Pericardium fibroblast (primary cell): ENCODE measurements around the gene CTSL. TPM values are rescaled to one million over a fixed set of nuclear protein-coding genes. Genes with fewer than 3 reads are reported as not detected.

Experiments
- total RNA-seq: library from RNA; depleted of rRNA; stranded (reverse); fragments of >200 nt; gene quantifications from 2 replicates; pipeline ENCODE4 v1.2.3, GENCODE V29; 2015

The CTSL gene
- 194 and 329 TPM in 2 replicates for total RNA-seq

GRCh38 chr9:87725900-87726709, at the start of gene CTSL:
TSS of gene CTSL (plus strand) at chr9:87726119. CDS start at chr9:87727604, 1,485 bp downstream.

Other genes with a start within 250 kb of the CTSL start
- 16.5 and 49.4 TPM in 2 replicates for gene DAPK1, start 228.3 kb upstream of the CTSL start, total RNA-seq
- gene SPATA31E1, start 156.8 kb downstream of the CTSL start, total RNA-seq: not detected in 2 replicates
- not detected in 2 replicates for gene SPATA31C1, start 191.8 kb downstream of the CTSL start, total RNA-seq
- gene CDK20, start 248.4 kb downstream of the CTSL start, total RNA-seq: 3.4 and 8.3 TPM in 2 replicates